HG02798 (cell line): ENCODE results near the gene RET.
A peak's percentile ranks its signal among the peaks of the same experiment; 100 is the strongest.

Experiments
- ATAC-seq: cut with Tn5 transposase; IDR thresholded peaks from one replicate; pipeline ENCODE4 v1.9.1; 2021; ENCODE audit warnings: mild to moderate bottlenecking; ENCODE audit not compliant: unreplicated experiment, poor library complexity

RET gene

DNA sequence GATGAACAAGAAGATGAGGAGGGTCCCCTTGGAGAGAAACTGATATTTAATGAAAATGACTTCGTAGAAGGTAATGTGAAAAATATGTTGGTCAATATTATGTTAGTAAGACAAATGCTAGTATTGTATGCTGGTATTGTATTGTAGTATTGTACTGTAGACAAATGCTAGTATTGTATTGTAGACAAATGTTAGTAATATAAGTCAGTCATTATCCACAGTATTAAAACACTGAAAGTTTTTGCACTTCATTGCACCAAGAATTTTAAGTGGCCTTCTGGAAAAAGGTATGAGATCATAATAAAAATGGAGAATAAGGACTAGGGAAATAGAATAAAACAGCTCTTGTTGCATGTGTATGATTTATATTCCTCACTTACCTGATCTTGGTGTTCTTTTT lies 78.9 kb downstream of the RET start:
- ATAC-seq, result no peak

DNA sequence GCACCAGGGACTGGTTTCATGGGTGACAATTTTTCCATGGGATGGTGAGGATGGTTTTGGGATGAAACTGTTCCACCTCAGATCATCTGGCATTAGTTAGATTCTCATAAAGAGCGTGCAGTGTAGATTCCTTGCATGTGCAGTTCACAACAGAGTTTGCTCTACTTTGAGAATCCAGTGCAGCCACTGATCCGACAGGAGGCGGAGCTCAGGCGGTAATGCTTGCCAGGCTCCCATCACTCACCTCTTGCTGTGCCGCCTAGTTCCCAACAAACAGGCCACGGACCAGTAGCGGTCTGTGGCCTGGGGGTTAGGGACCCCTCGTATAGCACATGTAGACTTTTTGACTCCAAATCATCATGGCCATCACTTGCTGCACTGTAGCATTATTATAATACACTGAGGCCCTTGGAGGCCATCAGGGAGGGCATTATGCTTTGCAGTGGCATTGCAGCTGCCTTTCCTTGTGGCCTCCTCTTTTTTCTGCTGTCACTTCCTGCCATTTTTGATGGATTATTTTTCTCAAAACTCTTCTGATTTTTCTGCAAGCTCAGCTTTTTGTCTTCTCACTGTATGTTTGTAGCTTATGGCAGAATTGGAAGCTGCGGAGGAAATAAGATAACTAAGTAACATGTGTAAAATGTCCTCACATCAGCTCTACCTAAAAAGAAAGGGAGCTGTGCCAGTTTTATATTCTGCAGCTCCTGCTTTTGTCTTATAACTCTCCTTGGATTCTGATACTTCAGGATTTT lies 79.9 kb downstream of the RET start:
- no peak for ATAC-seq

- no peak for ATAC-seq
These were observed 81.8 kb downstream of the RET start for GRCh38 chr10:43158636-43159035.

DNA sequence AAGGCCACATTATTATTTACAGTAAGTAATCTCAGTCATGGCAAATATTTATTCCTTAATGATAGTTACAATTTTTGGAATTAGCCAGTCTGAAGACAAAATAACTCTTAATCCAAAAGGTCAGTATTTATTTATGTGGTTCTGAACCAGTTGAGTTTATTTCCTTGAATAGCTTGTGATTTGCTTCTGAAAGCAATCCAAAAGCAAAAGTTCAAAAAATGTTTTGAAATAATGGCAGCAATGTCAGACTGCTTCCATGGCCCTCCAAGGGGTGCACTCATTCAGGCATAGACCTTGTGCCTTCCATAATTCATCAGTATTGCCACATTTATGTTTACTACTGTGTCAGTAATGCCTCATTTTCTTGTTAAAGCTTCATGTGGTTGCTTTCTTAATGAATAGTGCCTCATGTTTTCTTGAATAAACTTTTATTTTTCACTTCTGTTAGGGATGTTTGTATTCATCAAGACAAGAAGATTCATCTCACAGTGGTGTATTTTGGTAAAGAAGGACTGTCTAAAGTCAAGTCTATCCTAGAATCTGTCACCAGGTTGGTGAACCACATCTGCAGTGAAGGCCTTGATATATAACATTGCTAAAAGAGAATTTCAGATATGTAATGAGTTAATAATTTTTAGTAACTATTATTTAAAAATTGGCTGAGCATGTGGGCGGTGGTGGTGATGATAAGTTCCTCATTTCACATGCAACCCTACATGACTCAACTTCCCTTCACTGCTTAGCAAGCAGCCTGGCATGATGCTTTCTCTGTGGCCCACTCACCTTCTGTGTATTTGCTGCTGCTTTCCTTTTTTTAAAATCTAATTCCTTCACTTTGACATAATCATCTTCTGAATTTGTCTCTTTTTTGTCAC lies 83.4 kb downstream of the RET start:
- peak; percentile 50 for ATAC-seq

DNA sequence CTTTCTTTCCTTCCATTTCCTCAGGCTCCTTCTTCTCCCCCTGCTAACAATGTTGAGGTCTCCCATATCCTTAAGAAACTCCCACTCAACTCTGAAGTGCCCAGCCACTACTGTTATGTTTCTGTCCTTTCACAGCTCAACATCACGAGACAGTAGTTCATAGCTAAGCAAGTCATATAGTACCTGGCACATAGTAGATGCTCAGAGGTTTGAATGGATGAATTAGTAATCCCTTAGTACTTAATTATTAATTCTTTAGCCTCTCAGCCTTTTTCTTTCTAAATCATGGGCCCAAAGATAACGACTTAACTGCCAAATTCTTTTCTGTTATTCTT lies 84.0 kb downstream of the RET start:
- peak; percentile 69 for ATAC-seq

GRCh38 chr10:43162604-43163003 lies 85.7 kb downstream of the RET start:
- no peak for ATAC-seq

DNA sequence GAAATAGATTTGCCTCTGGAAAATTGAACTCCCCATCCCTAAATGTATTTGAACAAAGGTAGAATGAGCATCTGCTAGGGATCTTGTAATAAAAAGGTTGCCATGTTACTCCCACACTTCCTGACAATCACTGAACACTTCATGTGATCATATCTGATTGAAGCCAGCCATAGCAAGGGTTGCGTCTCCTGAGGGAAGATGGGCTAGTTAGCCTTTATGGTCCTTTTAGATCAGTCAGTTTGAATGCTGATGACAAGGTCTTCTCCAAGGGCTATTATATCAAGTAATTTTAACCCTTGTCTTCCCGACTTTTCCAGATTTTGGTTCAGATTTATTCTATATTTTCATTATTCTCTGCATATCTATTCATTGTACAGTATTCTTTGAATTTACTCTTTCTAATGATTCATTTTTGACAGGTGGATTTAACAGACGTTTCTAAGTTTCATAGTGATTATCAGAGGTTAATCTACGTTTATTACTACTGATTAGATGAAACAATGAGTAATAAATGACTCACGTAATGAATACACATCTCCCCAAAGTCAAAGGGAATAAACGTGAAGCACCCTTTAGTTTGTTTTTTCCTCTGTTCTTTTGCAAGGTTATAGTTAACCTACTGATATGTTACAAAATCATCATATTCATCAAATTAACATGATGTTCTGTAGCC lies 89.5 kb downstream of the RET start:
- no peak for ATAC-seq

DNA sequence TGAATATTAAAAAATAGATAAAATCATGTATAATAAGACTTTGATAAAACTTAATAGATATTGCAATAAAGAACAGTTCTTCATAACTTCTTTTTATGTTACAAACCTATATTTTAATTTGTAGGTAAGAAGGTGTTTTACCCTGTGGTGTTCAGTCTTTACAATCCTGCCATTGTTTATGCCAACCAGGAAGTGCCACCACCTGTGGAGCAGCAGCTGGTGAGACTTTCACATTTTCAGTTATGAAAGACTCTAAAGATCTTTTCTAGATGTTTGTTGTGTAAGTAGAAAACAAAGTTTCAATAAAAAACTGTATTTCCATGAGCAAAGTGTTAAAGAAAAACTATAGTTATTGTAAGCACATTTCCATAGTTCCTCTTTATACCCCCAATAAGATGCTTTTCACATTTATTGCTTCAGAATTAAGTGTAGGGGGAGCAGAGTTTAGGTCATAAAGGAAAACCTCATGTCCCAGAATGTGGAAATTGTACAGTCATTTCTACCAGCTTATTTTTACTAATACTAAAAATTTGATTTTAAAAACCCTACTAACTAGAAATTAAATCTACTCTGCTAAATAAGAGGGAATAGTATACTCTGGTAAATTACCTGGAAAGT lies 90.1 kb downstream of the RET start:
- ATAC-seq, result peak; percentile 83

GRCh38 chr10:43167498-43167889 lies 90.6 kb downstream of the RET start:
- no peak for ATAC-seq

- ATAC-seq, result no peak
These were observed 93.6 kb downstream of the RET start for GRCh38 chr10:43170491-43170890.

DNA sequence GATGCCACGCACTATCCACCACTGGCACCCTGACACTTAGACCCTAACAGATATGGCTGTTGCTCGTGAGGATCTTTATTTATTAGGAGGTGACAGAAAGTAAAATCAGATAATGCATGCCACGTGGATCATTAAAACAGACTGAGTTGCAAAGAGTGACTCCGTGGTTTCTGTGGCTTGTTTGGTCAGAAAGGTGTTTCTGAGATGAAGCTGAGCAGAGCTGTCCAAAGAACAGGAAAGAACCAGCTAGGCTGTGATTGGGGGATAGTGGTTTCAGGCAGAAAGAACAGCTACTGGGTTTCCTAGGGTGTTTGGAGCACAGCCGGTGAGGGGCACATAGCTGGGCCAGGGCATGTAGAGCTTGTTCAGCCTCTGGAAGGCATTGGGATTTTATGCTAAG lies 95.8 kb downstream of the RET start:
- no peak for ATAC-seq

DNA sequence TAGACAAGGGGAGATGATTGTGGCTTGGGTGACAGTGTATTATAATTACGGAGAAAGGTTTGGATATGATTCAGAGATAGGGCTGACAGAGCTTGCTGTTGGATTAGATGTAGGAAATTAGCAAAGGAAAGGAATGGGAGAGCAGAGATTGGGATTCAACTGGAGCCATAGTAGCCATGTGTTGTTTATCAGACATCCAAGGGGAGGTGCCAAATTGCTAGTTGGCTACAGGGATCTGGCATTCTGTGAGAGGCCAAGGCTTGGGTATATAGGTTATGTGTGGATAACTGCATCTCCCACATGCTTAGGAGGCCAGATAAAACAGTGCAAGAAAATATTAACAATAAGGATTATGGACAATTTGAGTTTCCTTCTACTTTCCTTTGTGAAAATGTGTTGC lies 96.3 kb downstream of the RET start:
- ATAC-seq, result no peak

DNA sequence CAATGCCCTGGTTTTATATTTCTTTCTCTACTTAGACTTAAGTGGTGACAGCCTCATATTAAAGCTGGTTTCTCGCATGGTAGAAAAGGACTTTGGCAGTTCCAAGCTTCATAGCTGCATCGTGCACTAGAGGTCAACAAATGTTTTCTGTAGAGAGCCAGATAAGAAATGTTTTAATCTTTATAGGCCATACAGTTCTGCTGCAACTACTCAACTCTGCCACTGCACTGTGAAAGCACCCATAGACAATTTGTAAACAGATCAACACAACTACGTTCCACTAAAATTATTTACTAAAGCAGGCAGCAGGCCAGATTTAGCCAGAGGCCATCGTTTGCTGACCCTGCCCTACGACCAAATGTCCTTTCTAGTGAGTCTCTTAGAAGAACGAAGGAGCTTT lies 98.1 kb downstream of the RET start:
- no peak for ATAC-seq

DNA sequence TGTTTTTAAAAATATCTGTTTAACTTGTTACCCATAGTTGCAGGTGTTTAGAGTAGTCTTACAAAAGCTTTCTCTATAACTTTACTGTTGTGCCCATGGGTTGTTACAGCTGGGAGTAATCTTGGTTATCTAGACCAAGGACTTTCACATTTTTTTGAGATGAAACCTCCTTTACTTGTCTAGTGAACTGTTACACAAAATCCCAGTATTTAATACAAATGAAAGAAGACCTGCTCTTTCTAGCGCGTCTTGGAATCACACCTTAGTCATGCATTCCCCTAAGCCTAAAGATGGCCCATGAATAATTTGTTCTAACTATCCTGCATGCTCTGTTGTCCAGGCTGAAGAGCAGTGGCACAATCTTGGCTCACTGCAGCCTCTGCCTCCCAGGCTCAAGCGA lies 99.4 kb downstream of the RET start:
- no peak for ATAC-seq

DNA sequence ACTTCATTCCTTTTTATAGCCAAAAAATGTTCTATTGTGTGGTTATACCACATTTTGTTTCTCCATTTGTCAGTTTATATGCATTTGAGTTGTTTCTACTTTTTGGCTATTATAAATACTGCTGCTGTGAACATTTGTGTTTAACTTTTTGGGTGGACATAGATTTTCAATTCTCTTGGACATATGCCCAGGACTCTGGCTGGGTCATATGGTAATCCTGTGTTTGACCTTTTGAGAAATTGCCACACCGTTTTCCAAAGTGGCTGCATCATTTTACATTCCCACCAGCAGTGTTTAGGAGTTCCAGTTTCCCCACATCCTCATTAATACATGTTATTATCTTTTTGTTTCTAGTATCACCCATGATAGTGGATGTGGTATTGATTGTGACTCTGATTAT lies 100.7 kb downstream of the RET start:
- ATAC-seq, result no peak
